NCI-H146 (cell line): ENCODE measurements around the gene LRRC8D.
A peak's percentile ranks its signal among the peaks of the same experiment; 100 is the strongest.

Experiments
- DNase-seq: peaks from one replicate; lab custom pipeline; 2025; lab: John Stamatoyannopoulos, UW

LRRC8D gene

DNA sequence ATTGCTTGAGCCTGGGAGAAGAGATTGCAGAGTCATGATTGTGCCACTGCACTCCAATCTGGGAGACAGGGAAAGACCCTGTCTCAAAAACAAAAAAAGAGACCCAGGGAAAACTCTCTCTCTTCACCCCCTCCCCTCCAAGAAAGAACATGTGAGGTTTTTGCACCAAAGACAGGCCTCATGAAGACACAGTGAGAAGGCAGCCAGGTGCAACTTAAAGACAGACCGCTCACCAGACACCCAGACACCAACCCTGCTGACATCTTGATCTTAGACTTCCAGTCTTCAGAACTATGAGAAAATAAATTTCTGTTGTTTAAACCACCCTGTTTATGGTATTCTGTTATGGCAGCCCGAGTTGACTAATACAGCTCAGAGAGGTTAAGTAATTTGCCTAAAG is 13.3 kb upstream of the LRRC8D start:
- no peak for DNase-seq

DNA sequence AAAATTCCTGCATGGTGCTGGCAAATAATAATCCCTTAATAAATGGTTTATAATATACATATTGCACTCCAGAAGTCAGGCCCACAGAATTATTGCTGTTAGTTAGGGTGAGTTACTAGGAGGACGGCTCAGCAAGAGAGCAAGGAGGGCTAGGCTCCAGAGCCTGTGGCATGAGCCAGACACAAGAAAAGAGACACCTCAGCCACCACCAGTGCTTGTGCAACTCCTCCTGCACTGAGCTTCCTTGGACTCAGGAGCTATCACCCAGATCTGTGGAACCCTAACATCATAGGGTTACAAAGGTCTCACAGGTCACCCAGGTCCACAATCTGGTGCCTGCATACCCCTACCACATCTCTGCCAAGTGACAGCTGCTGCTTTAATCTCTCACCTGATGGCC is 12.8 kb upstream of the LRRC8D start:
- no peak for DNase-seq

DNA sequence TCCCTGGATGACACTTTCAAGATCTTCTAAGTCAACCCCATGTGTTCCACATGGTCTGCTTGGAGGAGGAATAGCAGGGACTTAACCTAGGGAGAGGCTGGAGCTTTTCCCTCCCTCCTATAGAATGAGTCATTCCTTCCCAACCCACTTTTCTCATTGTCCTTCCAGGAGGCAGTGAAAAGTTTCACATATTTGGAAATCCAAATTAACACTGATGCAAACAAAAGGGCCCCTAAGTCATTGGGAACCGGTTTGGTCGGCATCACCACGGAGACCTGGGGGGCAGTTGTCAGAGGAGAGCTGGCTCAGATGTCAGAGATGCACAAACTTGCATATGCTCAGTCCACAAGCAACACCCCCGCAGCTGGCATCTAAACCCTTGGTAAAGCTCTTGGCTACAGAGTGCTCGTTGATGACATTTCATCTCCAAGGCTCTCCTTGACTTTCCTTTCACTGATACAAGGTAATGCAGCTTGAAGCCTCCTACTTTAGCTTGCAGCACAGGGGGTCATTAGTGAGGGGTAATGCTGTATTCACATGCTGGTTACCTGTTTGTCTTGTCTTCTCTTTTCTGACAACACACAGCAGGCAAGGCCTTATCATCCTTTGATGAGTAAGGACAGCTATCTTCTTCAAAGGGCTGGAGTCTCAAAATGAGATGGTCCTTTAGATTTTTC is 12.3 kb upstream of the LRRC8D start:
- no peak for DNase-seq

- no peak for DNase-seq
These were observed 11.3 kb upstream of the LRRC8D start for GRCh38 chr1:89809556-89809955.

GRCh38 chr1:89810302-89810701 is 10.5 kb upstream of the LRRC8D start:
- no peak for DNase-seq

- no peak for DNase-seq
These were observed 10.0 kb upstream of the LRRC8D start for GRCh38 chr1:89810880-89811279.

DNA sequence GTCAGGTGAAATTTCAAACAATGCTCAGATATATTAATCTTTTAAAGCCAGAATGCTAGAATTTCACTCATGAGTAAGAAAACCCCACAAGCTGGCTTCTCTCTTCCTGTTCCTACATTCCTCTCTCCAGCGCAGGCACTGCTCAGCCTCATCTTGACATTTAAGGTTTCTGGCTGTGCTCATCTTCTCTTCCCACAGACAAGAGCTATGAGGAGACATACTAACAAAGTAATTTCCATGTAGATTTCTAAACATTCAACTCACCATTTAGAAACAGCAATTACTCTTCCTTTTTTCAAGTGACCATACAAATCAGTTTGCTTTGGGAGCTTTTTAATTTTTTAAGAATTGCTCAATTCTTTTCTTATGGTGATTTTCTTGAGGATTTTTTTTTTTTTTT is 7.8 kb upstream of the LRRC8D start:
- no peak for DNase-seq

GRCh38 chr1:89815040-89815439 is 5.8 kb upstream of the LRRC8D start:
- no peak for DNase-seq

GRCh38 chr1:89815611-89816010 is 5.2 kb upstream of the LRRC8D start:
- DNase-seq = no peak

DNA sequence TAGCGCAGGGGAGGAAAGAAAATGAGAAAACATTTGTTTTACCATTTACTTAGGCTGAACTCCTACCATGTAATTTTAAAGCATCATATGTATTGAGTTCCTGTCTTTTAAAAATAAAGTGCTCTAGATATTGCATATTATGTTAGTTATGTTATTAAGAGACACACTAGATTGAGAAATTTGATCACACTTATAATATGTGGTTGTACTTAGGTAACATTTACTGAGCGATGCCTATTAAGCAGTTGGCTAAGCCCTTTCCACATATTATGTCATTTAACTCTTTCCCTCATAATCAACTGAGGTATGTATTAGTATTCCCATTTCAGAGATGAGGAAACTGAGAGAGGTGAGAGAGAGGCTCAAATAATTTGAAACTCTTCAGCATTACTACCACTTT is 4.5 kb upstream of the LRRC8D start:
- DNase-seq = no peak

DNA sequence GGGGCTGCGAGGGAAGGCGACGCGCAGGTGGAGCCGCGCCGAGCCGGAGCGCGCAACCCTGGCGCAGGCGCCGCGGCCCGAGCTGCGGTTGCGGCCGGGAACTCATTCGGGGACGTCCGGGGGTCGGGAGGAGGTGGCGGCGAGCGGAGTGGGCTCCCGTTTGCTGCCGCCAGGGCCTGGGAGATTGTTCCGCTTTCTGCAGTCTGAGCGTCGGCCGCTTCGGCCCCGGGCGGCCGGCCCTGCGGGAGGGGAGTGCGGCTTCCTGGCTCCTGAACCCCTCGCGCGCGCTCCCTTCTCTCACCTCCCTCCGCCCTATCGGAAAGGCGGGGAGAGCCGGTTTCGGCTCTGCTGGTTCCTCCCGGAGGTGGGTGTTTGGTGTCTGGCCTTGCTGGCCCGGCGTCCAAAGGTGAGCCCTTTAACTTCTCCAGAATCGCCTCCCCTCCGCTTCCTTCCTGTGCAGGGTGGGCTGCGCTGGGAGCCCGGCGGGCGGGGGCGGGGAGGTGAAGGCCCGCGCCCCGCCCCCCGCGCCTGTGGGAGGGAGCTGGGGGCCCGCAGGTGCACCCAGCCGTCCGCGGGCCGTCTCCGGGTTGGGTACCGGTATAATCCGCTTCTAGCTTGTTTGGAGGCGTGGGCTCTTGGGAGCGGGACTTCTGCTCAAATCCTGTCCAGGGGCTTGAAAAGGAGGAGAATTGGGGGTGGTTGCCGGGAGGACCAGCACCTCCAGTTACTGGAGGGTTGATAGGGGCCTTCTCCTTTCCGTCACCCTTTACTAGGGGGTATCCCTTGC is 683 bp downstream of the LRRC8D start:
- DNase-seq = peak; percentile 76

DNA sequence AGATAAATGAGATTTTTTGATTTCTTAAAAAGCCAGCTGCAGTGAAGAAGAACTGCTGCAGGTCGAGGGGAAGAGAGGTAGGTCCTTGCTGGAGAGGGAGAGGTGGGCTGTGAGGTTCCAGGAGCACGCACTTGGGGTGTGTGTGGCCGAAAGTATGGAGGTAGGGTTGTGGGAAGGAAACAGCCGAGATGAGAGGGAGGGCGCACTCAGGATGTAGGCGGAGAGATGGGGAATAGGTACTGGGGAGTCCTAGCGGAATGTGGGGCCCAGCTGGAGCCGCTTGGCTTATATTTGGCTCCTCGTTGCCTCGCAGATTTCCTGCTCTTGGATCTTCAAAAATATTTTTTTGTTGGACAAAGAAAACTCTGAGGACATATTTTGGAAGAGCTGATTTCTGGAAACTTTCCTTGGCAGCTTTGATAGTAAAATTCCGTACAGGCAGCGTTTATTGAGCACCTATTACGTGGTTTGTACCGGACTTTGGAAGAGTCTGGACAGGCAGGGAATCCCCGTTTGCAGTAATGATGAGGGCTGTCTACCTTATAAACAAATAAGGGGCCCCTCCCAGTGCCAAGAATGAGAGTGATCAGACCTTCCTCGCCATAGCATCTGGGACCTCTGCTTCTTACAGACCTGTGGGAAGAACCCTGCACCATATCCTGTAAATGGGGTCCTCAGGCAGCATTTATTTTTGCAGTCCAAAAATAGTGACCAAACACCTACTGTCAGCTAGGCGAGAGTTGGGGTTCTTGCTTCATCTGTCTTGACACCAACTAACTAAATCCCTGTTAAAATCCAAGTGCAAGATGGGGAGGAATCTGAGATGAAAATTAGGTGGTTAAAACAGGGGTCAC is 1.5 kb downstream of the LRRC8D start:
- DNase-seq = no peak

- DNase-seq = peak; percentile 3
These were observed 2.3 kb downstream of the LRRC8D start for GRCh38 chr1:89822999-89823628.

- DNase-seq = no peak
These were observed 3.0 kb downstream of the LRRC8D start for GRCh38 chr1:89823679-89824292.

DNA sequence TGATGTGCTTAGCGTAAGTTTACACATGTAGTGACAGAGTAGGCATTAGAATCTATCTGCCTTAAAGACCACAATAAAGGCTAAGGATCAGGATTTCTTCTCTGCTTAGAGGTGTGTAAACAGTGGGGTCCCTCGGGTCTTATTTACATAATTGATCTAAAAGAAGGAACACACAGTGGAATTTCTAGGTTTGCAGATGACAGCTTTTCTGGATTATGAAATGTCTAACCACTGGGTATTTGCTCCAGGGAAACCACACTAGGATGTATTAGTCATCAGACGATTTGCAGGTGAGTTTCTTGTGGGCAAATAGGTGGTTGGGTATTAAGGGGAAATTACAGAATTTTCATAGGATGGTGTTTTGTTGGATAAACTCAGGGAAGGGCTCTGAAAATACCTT is 5.8 kb downstream of the LRRC8D start:
- DNase-seq = no peak

GRCh38 chr1:89827330-89827729 is 6.5 kb downstream of the LRRC8D start:
- no peak for DNase-seq

- no peak for DNase-seq
These were observed 7.1 kb downstream of the LRRC8D start for GRCh38 chr1:89827902-89828301.

GRCh38 chr1:89829186-89829585 is 8.4 kb downstream of the LRRC8D start:
- DNase-seq = no peak

- DNase-seq = peak; percentile 15
These were observed 10.8 kb downstream of the LRRC8D start for GRCh38 chr1:89831462-89832120.

DNA sequence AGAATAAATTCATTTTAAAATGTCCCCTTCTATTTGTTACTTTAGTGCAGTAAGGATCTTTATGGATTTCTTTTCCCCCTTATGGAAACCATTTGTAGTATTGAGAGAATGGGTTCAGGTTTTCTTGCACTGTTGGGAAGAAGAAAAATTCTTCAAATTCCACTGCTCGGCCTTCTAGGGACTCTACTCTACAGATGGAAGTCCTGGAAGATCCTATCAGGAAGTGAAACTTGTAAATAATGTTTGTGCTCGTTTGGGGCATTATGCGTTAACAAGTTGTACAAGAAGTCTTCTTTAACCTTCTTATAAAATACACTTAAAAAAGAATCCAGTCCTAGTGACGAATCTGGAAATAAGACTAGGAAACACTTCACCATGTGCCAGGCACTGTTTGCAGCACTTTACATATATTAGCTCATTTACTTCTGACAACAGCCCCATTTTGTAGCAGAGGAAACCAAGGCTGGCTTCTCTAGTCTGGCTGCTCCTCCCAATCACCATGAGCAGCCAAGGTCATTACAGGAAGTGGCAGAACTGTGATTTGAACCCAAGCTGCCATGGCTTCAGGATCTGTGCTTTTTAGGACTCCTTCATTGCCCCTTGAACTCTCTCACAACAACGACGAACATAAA is 11.8 kb downstream of the LRRC8D start:
- no peak for DNase-seq
